ACHN (cell line): Measurements from ENCODE around the gene SMG7.
A peak's percentile ranks its signal among the peaks of the same experiment; 100 is the strongest.

Experiments used
- DNase-seq: peaks from one replicate; pipeline ENCODE4 v3.0.0-alpha.2; 2015
- in situ Hi-C: cut with HindIII; loops from 2 replicates; pipeline ENCODE4 v1.10.0; 2017; ENCODE audit warnings: low sequenced_read_pairs, low pct_ligation_motif_present, low pct_unique_long_range_greater_than_20kb

SMG7 gene

DNA sequence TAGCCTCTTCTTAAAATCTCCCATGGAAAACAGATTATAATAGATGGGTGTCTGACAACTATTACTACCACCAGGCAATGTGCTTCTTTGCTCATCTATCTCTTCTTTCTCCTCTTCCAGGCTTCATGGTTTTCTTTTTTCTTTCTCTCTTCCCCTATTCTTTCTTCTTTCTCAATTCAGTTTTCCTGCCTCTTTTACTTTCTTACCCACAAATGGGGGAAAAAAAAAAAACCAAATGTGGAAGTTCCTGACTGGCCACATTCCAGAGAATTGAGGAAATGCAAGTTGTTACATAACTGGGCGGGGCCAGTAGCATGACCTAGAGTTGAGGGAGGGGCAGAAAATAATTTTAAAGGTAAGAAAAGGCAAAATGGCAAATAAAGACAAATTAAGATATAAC, 10.9 kb upstream of the SMG7 start:
- no peak for DNase-seq
- in situ Hi-C loops, result no loop called here

DNA sequence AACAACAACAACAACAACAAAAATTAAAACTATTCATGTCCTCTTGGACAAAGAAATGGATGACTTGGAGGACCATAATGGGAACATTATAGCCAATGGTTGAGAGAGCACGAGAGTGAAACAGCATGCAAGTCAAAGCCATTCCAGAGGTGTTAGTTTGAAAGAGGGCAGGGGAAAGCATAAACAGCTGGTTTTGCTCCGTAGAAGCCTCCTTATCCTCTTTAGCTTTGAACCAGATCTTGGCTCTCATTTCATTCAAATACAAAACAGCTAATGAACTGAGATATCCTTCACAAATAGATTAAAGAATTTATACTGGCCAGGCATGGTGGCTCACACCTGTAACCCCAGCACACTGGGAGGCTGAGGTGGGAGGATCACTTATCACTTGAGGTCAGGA, 8.7 kb upstream of the SMG7 start:
- no peak for DNase-seq
- in situ Hi-C loops, result no loop called here

DNA sequence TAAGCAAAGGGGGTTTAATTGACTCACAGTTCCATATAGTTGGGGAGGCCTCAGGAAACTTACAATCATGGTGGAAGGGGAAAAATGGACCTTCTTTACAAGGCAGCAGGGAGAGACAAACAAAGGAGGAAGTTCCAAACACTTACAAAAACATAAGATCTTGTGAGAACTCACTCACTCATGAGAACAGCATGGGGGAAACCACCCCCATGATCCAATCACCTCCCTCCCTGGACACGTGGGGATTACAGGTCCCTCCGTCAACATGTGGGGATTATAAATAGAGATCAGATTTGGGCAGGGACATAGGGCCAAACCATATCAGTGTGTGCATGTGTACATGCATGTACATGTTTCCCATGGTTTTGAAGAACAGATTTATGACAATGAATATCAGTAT, 5.5 kb upstream of the SMG7 start:
- in situ Hi-C loops, result no loop called here

DNA sequence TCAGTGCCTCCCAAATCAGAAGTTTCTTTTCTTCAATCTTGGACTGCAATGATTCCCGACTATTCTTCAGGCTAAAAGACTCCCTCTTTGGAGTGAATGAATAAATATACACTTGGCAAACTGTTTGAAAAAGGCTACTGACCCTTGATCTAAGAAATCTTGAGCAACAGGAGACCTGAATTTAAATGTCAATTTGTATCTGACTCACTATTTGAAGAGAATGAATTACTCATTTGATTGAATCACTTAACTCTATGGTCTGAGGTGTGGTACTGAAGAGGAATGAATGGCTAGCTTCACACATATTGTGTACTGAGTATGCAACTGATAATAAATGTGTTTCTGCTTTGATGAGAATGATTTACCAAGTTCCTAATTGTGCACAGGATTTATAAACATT, 4.6 kb upstream of the SMG7 start:
- no peak for DNase-seq
- in situ Hi-C loops, result no loop called here

More for the DNA sequence above, 5.5 kb upstream of the SMG7 start:
- no peak for DNase-seq

DNA sequence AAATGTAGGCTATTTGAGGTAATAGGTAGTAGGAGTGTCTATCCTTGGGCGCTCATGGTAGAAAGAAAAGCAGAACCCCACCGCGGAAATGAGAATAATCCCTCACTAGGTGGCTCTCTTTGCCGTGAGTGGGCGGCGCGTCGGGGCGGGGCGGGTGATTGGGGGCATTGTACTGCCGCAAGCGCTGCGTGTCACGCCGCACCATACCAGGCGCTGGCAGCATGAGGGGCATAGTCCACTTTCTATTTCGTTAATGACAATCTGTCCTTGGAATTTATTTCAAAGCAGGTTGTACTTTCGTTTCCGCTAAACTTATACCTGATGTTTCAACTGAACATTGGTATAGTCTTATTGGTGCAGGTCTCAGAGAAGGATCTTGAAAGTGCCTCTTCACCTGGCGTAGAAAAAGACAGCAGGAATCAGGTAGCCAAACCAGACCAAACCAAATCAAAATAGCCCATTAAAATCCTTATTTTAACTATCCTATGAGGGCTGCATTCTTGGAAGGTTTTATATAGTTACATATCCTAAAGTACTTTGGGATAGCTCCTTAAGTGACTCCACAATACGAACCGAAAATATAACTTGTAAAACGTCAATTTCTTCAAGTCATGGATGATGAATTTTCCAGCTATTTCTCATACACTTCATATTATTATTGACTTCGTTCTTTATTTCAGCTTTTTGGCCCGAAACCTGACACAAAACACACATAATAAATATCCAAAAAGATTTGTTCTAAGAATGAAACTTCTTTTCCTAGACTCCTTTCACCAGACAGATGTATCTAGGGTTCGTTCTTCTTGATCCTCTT, 1.9 kb upstream of the SMG7 start:
- in situ Hi-C loops, result no loop called here
- peak; percentile 86 for DNase-seq

DNA sequence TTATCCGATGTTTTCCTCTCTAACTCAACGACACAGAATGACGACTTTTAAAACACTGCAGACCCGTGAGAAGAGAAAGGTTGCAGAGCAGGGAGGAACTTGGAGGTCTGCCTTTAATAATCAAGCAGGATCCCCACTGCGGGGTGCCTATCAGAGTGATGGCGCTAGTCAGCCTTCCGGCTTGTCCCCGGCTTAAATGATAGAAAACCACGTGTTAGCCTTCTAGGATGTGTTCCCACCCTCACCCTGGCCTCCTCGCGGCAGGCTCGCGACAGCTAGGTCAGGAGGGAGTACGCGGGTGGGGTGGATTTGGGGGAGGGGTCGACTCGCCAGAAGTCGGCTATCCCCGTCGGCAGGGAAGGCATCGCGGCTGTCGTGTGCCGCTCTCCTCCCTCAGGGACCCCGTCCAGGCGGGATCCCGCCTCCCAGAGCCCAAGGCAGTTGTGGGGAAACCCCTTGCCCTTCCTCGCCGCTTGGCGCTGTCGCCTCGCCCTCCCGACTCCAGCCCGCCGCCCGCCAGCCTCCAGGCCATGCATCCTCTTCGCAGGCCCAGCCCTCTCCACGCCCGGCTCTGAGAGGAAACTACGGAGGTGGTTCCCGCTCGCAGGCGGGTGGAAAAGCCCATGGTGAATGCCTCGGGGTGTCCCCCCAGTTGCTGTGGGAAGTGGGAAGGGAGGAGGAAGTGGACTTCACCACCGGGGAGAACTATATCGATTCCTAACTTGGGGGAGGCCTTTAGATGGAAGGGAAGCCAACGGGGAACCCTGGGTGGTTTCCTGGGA, 1.1 kb upstream of the SMG7 start:
- in situ Hi-C loops, result no loop called here
- peak; percentile 87 for DNase-seq

DNA sequence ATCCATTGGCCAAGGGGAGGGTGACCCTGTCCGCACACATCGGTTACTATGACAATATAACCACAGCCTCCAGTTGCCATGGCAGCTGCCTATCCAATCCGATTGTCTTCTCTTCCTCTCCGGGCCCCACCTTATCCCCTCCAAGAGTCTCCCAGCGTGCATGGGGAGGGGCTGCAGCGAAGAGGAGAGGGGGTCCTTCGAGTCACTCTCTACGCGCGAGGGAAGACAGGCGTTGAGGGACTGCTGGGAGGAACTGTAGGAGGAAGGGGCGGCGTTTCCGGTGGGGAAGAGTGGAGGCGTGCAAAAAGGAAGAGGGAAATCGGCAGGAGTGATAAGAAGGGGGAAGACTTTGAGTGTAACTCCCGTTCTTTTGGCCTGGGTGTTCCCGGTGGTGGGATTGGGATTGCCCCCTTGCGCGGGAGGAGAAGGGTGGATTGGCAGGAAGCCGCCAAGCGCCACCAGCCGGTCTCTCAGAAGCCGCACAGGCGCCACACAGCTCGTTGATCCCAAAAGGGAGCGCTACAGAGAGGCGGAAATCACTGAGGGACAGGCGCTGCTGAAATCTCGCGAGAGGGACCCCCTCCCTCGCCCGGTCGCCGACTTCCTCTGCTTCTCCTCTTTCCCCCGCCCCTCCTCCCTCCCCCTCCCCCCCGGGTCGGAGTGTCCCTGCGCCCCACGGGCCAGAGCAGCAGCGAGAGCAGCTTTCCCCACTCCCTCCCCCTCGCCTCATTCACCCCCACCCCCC, 384 bp upstream of the SMG7 start:
- DNase-seq, result peak; percentile 97
- in situ Hi-C loops, result no loop called here

DNA sequence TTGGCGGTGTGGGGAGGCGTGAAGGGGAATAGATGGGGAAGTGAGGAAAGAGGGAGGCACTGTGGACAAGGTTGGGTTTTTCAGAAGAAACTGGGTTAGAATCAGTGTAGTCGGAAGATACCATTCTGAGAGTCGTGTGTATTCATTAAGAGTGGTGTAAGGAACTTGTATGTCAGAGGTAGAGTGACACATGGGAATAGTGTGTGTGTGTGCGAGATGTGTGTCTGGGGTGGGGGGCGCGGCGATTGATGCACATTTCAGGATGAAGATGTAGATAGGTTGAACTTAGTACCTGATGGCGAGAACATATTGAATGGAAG, 878 bp downstream of the SMG7 start:
- in situ Hi-C loops, result no loop called here
- DNase-seq, result no peak

DNA sequence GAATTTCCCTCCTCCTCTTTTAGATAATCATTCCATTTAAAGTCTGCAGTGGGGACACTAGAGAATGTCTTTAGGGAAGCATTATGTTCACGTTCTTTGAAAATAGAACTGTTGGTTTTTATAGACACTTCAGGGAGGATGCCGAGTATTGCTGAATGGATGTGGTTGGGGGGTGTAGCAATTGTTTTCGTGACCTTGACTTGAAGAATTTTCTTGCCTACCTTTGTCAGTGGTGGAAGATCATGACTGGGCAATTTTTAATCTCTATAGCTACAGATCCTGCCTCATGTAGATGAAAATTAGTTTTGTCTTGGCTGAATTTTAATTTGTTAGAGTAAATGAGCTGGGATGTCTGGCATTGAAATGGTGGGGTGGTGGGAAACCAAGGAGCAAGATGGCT, 3.8 kb downstream of the SMG7 start:
- in situ Hi-C loops, result no loop called here
- DNase-seq, result no peak

DNA sequence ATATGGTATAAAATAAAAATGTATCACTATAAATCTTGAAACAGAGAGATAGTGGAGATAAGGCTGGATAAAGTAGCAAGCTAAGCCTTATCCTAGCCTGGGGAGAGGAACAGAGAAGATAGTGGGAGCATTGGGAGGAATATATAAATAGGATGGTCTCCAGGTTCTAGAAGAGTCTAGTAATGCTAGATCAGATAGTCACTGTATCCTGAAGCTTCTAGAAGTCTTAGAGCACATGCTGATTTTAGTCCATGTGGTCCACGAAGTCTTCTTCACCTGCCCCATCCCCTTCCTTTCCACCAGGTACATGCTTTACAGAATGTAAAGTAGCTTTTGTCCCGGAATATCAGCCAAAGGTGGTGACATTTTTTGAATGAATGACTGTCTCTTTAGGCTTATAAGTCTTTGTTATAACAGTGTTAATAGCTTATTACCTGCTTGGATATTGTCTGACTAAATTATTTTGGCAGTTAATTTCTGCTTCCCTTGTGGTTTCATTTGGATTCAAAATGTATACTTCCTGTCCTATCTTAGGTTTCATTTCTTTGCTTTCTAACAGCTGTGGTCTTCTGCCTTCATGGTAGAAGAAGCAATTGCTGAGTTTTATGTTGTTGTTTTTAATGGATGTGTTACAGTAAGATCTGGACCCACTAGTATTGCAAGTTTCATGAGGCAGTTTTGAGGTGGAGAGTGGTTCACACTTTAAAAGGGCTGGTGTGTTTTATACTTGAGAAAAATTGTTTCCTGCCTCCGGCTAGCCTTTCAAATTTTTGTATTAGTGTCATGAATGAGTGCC, 5.9 kb downstream of the SMG7 start:
- DNase-seq, result no peak
- in situ Hi-C loops, result no loop called here

DNA sequence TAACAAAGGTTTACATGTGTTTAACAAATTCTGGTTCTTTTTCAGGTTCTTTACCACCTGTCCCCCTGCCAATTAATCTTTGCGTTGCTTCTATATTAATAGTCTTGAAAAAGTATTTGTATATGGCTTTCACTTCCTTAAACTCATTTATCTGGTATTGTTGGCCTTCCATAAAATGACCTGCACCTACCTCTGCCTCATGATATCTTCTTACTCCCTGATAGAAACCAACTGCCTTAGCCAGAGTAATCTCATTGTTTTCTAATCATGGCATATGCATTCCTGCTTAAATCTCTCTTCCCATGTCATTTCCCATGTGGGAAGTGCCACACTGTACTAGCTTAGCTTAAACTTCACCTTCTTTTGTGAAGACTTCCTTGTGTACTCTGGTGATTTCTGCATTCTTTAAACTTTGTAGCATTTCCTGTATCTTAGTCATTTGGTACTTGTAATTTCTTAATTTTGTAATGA, 8.7 kb downstream of the SMG7 start:
- no peak for DNase-seq
- in situ Hi-C loops, result no loop called here

DNA sequence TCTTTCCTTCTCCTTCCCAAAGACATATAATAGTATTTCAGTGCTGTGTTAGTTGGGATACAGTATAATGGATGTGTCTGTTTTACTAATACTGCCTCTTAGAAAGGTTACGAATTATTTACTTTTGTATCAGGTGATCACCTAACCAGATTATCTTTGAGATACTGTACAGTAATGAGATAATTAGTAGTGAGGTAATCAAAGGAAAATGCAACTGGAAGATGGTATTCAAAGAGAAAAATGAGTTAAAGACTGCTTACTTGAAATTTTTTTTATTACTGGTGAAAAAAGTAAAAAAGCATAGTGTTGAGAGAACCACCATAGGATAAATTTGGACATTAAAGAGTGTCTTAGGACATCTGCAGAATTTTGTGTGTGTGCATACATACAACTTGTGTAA, 10.9 kb downstream of the SMG7 start:
- no peak for DNase-seq
- in situ Hi-C loops, result no loop called here

DNA sequence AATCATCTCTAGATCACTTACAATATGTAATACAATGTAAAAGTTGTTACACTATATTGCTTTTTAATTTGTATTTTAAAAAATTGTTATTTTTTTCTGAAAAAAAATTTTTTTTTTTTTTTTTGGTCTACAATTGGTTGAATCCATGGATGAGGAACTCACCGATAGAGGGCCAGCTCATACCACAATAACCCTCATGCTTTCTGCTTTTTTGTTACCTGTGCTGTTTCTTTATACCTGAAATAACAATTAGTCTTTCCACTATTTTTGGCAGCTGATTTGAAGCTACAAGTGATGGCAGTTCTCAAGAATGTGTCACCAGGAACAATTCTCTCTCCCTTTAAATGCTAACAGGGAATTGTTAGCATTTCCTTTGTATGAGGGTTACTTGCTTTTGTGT, 12.0 kb downstream of the SMG7 start:
- in situ Hi-C loops, result no loop called here
- DNase-seq, result peak; percentile 13

DNA sequence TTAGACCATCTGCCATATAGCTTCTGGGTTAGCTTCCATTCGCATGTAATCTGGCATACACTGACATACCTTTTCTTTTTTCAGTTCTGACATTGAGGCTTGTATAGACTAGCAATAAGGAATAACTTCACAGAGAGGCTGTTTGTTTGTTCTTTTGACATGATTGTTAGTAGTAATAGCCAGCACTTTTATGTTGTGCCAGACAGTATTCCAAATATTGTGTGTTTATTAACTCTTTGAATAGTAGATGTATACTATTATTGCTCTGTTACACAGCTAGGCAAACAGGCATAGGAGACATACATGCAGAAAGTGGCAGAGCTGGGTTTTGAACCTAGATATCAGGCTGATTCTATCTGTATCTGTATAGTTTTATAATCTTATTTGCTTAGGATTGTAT, 12.6 kb downstream of the SMG7 start:
- DNase-seq, result no peak
- in situ Hi-C loops, result no loop called here

DNA sequence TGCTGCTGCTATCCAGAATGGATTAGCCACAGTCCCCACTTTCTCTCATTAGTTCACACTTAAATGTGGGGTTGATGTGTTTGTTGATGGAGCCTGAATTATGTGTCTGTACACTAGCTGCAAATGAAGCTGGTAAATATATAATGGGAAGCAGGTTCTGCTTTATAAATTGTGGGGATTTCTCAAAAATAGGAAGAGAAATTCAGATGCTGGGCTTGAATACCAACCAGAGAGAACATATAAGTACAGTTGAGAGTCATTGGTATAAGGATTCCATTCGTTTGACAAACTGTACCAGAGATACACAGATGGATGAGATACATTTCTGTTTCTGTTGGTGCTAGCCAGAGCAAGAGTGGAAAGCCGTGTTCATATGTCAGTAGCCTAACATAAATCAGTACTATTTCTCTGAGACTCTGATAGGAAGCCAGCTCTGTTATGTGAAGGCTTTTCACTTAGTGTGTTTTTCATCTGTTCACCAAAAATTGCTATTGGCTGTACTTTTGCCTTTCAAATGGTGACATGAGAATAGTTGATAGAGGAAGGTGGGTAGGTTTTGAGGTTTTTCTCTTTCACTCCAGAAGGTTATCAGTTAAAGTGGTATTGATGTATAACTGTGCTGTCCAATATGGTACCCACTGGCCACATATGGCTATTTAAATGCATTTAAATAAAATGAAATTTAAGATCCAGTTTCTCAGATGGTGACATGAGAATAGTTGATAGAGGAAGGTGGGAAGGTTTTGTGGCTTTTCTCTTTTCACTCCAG, 15.6 kb downstream of the SMG7 start:
- DNase-seq, result no peak
- in situ Hi-C loops, result no loop called here

DNA sequence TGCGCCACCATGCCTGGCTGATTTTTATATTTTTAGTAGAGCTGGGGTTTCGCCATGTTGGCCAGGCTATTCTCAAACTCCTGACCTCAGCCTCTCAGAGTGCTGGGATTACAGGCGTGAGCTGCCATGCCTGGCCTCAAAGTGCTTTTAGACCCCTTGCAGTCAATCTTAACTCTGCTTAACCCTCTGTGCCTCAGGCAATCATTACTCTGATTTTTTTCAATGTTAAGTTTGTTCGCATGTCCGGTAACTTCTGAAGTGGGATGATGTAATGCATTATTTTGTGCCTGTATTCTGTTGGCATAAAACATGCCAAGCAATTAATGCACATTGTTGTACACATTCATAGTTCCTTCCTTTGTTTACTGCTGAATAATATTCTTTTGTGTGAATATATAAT, 18.6 kb downstream of the SMG7 start:
- DNase-seq, result no peak
- in situ Hi-C loops, result no loop called here

DNA sequence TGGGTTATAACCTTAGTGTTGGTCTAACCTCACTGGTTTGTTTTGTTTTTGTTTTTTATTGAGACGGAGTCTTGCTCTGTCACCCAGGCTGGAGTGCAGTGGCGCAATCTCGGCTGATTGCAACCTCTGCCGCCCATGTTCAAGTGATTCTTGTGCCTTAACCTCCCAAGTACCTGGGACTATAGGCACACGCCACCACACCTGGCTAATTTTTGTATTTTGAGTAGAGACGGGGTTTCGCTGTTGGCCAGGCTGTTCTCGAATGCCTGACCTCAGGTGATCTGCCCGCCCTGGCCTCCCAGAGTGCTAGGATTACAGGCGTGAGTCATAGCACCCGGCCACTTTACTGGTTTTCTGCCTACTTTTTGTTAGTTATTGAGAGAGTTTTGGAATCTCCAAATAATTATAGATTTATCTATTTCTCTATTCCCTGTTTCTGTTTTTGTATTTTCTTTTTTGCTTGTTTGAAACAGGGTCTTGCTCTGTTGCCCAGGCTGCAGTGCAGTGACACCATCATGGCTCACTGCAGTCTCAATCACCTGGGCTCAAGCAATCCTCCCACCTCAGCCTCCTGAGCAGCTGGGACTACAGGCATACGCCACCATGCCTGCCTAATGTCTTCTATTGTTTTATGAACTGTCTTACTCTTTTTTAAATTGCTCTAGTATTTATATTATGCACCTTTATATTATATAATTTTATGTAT, 21.4 kb downstream of the SMG7 start:
- peak; percentile 53 for DNase-seq
- in situ Hi-C loops, result no loop called here
